IMR-90 (cell line): ENCODE data around the gene TMEM145. TPM values are rescaled to one million over a fixed set of nuclear protein-coding genes. Genes with fewer than 3 reads are reported as not detected.
A peak's percentile ranks its signal among the peaks of the same experiment; 100 is the strongest.

ENCODE experiments used
- ATAC-seq: fragments of 200-7000 bp; cut with Tn5 transposase; 2 replicates; pipeline ENCODE4 v1.9.1; 2020; ENCODE audit warnings: low read depth, mild to moderate bottlenecking, moderate library complexity
- BruUV-seq: library from RNA; stranded (reverse); fragments of 400-500 nt; replicated peaks from 2 replicates; lab custom pipeline; 2021; lab: Mats Ljungman, UMichigan
- CTCF ChIA-PET: fragments of 300-600 bp; formaldehyde crosslinking; extraction: SDS; loops from one replicate; lab custom pipeline; 2021; ENCODE audit warnings: antibody characterized with exemption; lab: Yijun Ruan, JAX
- POLR2A ChIA-PET: fragments of 300-600 bp; sonication (Branson Sonifier 250); formaldehyde crosslinking; loops from one replicate; lab custom pipeline; 2022; ENCODE audit warnings: antibody characterized with exemption; ENCODE audit not compliant: unreplicated experiment; lab: Charles Lee
- DNase-seq: peaks from one replicate; pipeline ENCODE4 v3.0.0; 2013
- H2AFZ ChIP-seq: replicated peaks from 2 replicates; pipeline ENCODE3; 2013; ENCODE audit warnings: low read length, mild to moderate bottlenecking; ENCODE audit not compliant: poor library complexity
- H2AK5ac ChIP-seq: 2 replicates; pipeline ENCODE4 v1.6.1; 2013; ENCODE audit warnings: low read depth, low read length, inconsistent platforms
- H2AK9ac ChIP-seq: replicated peaks from 2 replicates; pipeline ENCODE3; 2013; ENCODE audit warnings: mild to moderate bottlenecking, low read depth, low read length, moderate library complexity; ENCODE audit not compliant: poor library complexity
- H2BK120ac ChIP-seq: 2 replicates; pipeline ENCODE4 v1.6.1; 2013; ENCODE audit warnings: low read depth, low read length, inconsistent platforms
- H2BK15ac ChIP-seq: 3 replicates; pipeline ENCODE4 v1.6.1; 2013; ENCODE audit warnings: low read depth, low read length, inconsistent platforms
- H2BK20ac ChIP-seq: 2 replicates; pipeline ENCODE4 v1.6.1; 2013; ENCODE audit warnings: low read depth, mild to moderate bottlenecking, inconsistent platforms, low read length, moderate library complexity
- H2BK5ac ChIP-seq: 2 replicates; pipeline ENCODE4 v1.6.1; 2013; ENCODE audit warnings: mild to moderate bottlenecking, low read depth, low read length, inconsistent platforms; ENCODE audit not compliant: poor library complexity, severe bottlenecking
- H3K14ac ChIP-seq: replicated peaks from 2 replicates; pipeline ENCODE4 v1.6.1; 2013; ENCODE audit warnings: low read depth, low read length, inconsistent platforms
- H3K18ac ChIP-seq: 2 replicates; pipeline ENCODE4 v1.6.1; 2013; ENCODE audit warnings: low read depth, low read length, control low read depth
- H3K23ac ChIP-seq: 2 replicates; pipeline ENCODE4 v1.6.1; 2013; ENCODE audit warnings: low read depth, low read length, inconsistent platforms
- H3K27ac ChIP-seq: 2 replicates; pipeline ENCODE4 v1.5.1; 2013; ENCODE audit warnings: mild to moderate bottlenecking, control low read depth, low read length; ENCODE audit not compliant: insufficient read depth
- H3K27me3 ChIP-seq: 2 replicates; pipeline ENCODE4 v1.6.1; 2013; ENCODE audit warnings: low read length; ENCODE audit not compliant: control insufficient read depth, insufficient read depth
- H3K36me3 ChIP-seq: 2 replicates; pipeline ENCODE4 v1.6.1; 2013; ENCODE audit warnings: low read length, mixed read lengths; ENCODE audit not compliant: control insufficient read depth, insufficient read depth
- H3K4ac ChIP-seq: 2 replicates; pipeline ENCODE4 v1.6.1; 2013; ENCODE audit warnings: low read depth, low read length, inconsistent platforms
- H3K4me1 ChIP-seq: 2 replicates; pipeline ENCODE4 v1.6.1; 2013; ENCODE audit warnings: low read length, mixed read lengths; ENCODE audit not compliant: control insufficient read depth, insufficient read depth
- H3K4me2 ChIP-seq: 2 replicates; pipeline ENCODE4 v1.6.1; 2013; ENCODE audit warnings: low read depth, mild to moderate bottlenecking, control low read depth, low read length, moderate library complexity
- H3K4me3 ChIP-seq: 2 replicates; pipeline ENCODE4 v1.5.1; 2013; ENCODE audit warnings: low read depth, mild to moderate bottlenecking, control low read depth, low read length, moderate library complexity; ENCODE audit not compliant: insufficient read depth
- H3K56ac ChIP-seq: 2 replicates; pipeline ENCODE4 v1.6.1; 2013; ENCODE audit warnings: low read length, inconsistent platforms; ENCODE audit not compliant: insufficient read depth; ENCODE audit errors: extremely low read depth
- H3K79me1 ChIP-seq, 2 experiments: 2 replicates each; pipeline ENCODE4 v1.6.1; 2013; ENCODE audit warnings: low read length in 2 of 2, inconsistent platforms in 1 of 2, low read depth in 1 of 2
- H3K9ac ChIP-seq: 2 replicates; pipeline ENCODE4 v1.6.1; 2013; ENCODE audit warnings: low read depth, low read length, control low read depth
- H3K9me1 ChIP-seq: 2 replicates; pipeline ENCODE4 v1.6.1; 2013; ENCODE audit warnings: low read length, inconsistent platforms; ENCODE audit not compliant: insufficient read depth
- H3K9me3 ChIP-seq: 2 replicates; pipeline ENCODE4 v1.6.1; 2013; ENCODE audit warnings: low read length; ENCODE audit not compliant: control insufficient read depth, insufficient read depth
- H4K20me1 ChIP-seq: 2 replicates; pipeline ENCODE4 v1.6.1; 2013; ENCODE audit warnings: low read length, inconsistent platforms; ENCODE audit not compliant: insufficient read depth
- H4K5ac ChIP-seq: 2 replicates; pipeline ENCODE4 v1.6.1; 2013; ENCODE audit warnings: mild to moderate bottlenecking, low read depth, low read length, control low read depth
- H4K8ac ChIP-seq, 2 experiments: 2 replicates each; pipeline ENCODE4 v1.6.1; 2013; ENCODE audit warnings: low read depth in 2 of 2, low read length in 2 of 2, control low read depth in 1 of 2, inconsistent platforms in 1 of 2
- H4K91ac ChIP-seq: 2 replicates; pipeline ENCODE4 v1.6.1; 2013; ENCODE audit warnings: low read depth, low read length, inconsistent platforms; ENCODE audit not compliant: insufficient read depth
- BHLHE40 ChIP-seq: fragments of 150-350 bp; IDR thresholded peaks from 2 replicates; pipeline ENCODE4 v1.6.1; 2016; ENCODE audit warnings: mild to moderate bottlenecking, low read depth, low read length
- CHD1 ChIP-seq: IDR thresholded peaks from 2 replicates; pipeline ENCODE4 v1.6.1; 2012; ENCODE audit warnings: low read depth, low read length, improper control_type of control experiment
- CTCF ChIP-seq: conservative IDR thresholded peaks from 2 replicates; pipeline ENCODE4 v1.5.1; 2012; ENCODE audit warnings: mild to moderate bottlenecking, low read depth, low read length, improper control_type of control experiment
- ELK1 ChIP-seq: fragments of 150-350 bp; IDR thresholded peaks from 2 replicates; pipeline ENCODE4 v1.6.1; 2016; ENCODE audit warnings: low read depth, mild to moderate bottlenecking, low read length, moderate library complexity, borderline replicate concordance
- FOS ChIP-seq: fragments of 150-350 bp; IDR thresholded peaks from 2 replicates; pipeline ENCODE4 v1.6.1; 2016; ENCODE audit warnings: low read depth, low read length
- MAFK ChIP-seq: IDR thresholded peaks from 2 replicates; pipeline ENCODE4 v1.6.1; 2012; ENCODE audit warnings: low read depth, low read length, improper control_type of control experiment
- MAZ ChIP-seq: IDR thresholded peaks from 2 replicates; pipeline ENCODE4 v1.6.1; 2012; ENCODE audit warnings: low read depth, mild to moderate bottlenecking, low read length, improper control_type of control experiment, moderate library complexity, borderline replicate concordance
- MXI1 ChIP-seq: IDR thresholded peaks from 2 replicates; pipeline ENCODE4 v1.6.1; 2012; ENCODE audit warnings: low read depth, mild to moderate bottlenecking, low read length, moderate library complexity, borderline replicate concordance
- RAD21 ChIP-seq: IDR thresholded peaks from 2 replicates; pipeline ENCODE4 v1.6.1; 2012; ENCODE audit warnings: low read length, improper control_type of control experiment
- RFX5 ChIP-seq: IDR thresholded peaks from 2 replicates; pipeline ENCODE4 v1.8.0; 2012; ENCODE audit warnings: low read depth, mild to moderate bottlenecking, low read length, moderate library complexity
- SMC3 ChIP-seq: fragments of 150-350 bp; IDR thresholded peaks from 2 replicates; pipeline ENCODE4 v1.6.1; 2016; ENCODE audit warnings: low read depth, mild to moderate bottlenecking, antibody characterized with exemption, low read length, moderate library complexity
- WGBS, 2 experiments: methylation state at CpG; one replicate each; pipeline versions ENCODE4 v1.1.5 to v1.1.7; 2013; ENCODE audit warnings: missing lambda C conversion rate in 2 of 2; ENCODE audit not compliant: insufficient read length in 1 of 2; ENCODE audit errors: extremely low coverage in 2 of 2; 5-methylcytosine and 5-hydroxymethylcytosine counted together
- dilution Hi-C: fragments of 300-500 bp; cut with HindIII; formaldehyde crosslinking; loops from one replicate; pipeline ENCODE4 v1.14.3; 2018; ENCODE audit warnings: low sequenced_read_pairs; ENCODE audit not compliant: unreplicated experiment
- in situ Hi-C: fragments of 300-500 bp; cut with MboI; formaldehyde crosslinking; loops from 3 replicates; pipeline ENCODE4 v1.14.3; 2019; ENCODE audit warnings: low sequenced_read_pairs, inconsistent platforms, mixed read lengths
- intact Hi-C: fragments of 100-400 bp; cut with micrococcal nuclease; formaldehyde crosslinking; loops from 2 replicates; pipeline ENCODE4 v1.10.0; 2022
- polyA plus RNA-seq, 3 experiments: library from polyadenylated mRNA; depleted of rRNA; stranded (reverse); fragments of >200 nt; gene quantifications; 2 replicates each; pipeline ENCODE4 v1.2.3, GENCODE V29; 2012; ENCODE audit warnings: low replicate concordance in 1 of 3
- total RNA-seq: library from RNA; depleted of rRNA; stranded (reverse); fragments of >200 nt; gene quantifications from 2 replicates; pipeline ENCODE4 v1.2.3, GENCODE V29; 2012

TMEM145 gene
- total and polyA plus RNA-seq, 2 of the 4 experiments (the other 2 are of a cell fraction): under 0.01 to 0.41 TPM

DNA sequence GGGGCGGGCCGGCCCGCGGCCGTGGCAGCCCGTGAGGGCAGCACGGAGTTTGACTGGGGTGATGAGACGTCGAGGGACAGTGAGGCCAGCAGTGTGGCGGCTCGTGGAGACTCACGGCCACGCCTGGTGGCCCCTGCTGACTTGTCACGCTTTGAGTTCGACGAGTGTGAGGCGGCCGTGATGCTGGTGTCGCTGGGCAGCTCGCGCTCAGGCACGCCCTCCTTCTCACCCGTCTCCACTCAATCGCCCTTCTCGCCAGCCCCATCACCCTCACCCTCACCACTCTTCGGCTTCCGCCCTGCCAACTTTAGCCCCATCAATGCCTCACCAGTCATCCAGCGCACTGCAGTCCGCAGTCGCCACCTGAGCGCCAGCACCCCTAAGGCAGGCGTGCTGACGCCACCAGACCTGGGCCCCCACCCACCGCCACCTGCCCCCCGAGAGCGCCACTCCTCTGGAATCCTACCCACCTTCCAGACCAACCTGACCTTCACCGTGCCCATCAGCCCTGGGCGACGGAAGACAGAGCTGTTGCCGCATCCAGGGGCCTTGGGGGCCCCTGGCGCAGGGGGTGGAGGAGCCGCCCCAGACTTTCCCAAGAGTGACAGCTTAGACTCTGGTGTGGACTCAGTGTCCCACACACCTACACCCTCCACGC is 39.6 kb upstream of the TMEM145 start:
- H3K18ac ChIP-seq: no peak overlapping the region
- no TSS peak for BruUV-seq
- H3K9me3 ChIP-seq: no peaks in the 10 kb centered on the region
- no peak overlapping the region for H2BK15ac ChIP-seq
- no peak overlapping the region for H3K9ac ChIP-seq
- CTCF ChIA-PET: no interaction called here
- ATAC-seq: no peak
- intact Hi-C loops: no loop called here
- H2AFZ ChIP-seq: peak overlapping the region; percentile 33
- no peak overlapping the region for H2AK5ac ChIP-seq
- H3K36me3 ChIP-seq: peaks cover 29% of the 10 kb centered on the region
- POLR2A ChIA-PET: no interaction called here
- no peak overlapping the region for H3K27ac ChIP-seq
- no peak overlapping the region for H4K91ac ChIP-seq
- no peak overlapping the region for H3K4me2 ChIP-seq
- peaks cover 22% of the 10 kb centered on the region; the same call in 1 of the 2 replicates for H4K20me1 ChIP-seq
- no peak overlapping the region for H3K23ac ChIP-seq
- TF ChIP-seq MXI1 (no peak), CHD1 (no peak), MAFK (no peak), SMC3 (no peak), ELK1 (no peak), MAZ (no peak), RFX5 (no peak), RAD21 (no peak), BHLHE40 (no peak), CTCF (no peak), FOS (no peak)
- 93% methylated on average over 36 of the region's 43 CpGs; no CpG with 5 or more reads in 1 of the 2 experiments for WGBS, 2 experiments
- no peak for DNase-seq
- no peaks in the 10 kb centered on the region for H3K27me3 ChIP-seq
- dilution Hi-C loops: no loop called here
- no peak overlapping the region for H2BK5ac ChIP-seq
- no peak overlapping the region for H2AK9ac ChIP-seq
- no peak overlapping the region for H2BK20ac ChIP-seq
- H3K9me1 ChIP-seq: peaks cover 8% of the 10 kb centered on the region; the same call in 1 of the 2 replicates
- no peak overlapping the region for H3K14ac ChIP-seq
- peaks cover 19% of the 10 kb centered on the region for H3K4me1 ChIP-seq
- no peak overlapping the region for H4K5ac ChIP-seq
- peaks cover 37 to 75% of the 10 kb centered on the region in 2 experiments for H3K79me1 ChIP-seq
- no peak overlapping the region for H3K4ac ChIP-seq
- H3K56ac ChIP-seq: no peak overlapping the region
- no peak overlapping the region for H2BK120ac ChIP-seq
- no peak overlapping the region for H3K4me3 ChIP-seq
- no peak overlapping the region for H4K8ac ChIP-seq
- in situ Hi-C loops: no loop called here
